WERI-Rb-1 (cell line): ENCODE measurements around the gene SSB.

ENCODE experiments used
- DNase-seq: peaks from one replicate; pipeline ENCODE4 v3.0.0-alpha.2; 2020
- H3K27ac ChIP-seq: fragments of 250-450 bp; sonication (Bioruptor Pico); 2 replicates; pipeline ENCODE4 v1.5.1; 2020; ENCODE audit warnings: mild to moderate bottlenecking, moderate library complexity
- H3K27me3 ChIP-seq: fragments of 250-450 bp; sonication (Bioruptor Pico); 2 replicates; pipeline ENCODE4 v1.5.1; 2021; ENCODE audit warnings: mild to moderate bottlenecking, low read depth, moderate library complexity; ENCODE audit not compliant: insufficient read depth, severe bottlenecking
- H3K36me3 ChIP-seq: fragments of 250-450 bp; sonication (Bioruptor Pico); 2 replicates; pipeline ENCODE4 v1.5.1; 2020; ENCODE audit warnings: mild to moderate bottlenecking, moderate library complexity
- H3K4me3 ChIP-seq: 2 replicates; pipeline ENCODE4 v1.5.1; 2011; ENCODE audit warnings: low read depth, mild to moderate bottlenecking, control low read depth, low read length
- H3K9me3 ChIP-seq: fragments of 250-450 bp; sonication (Bioruptor Pico); 2 replicates; pipeline ENCODE4 v1.5.1; 2021; ENCODE audit warnings: mild to moderate bottlenecking, moderate library complexity; ENCODE audit not compliant: severe bottlenecking
- CTCF ChIP-seq: IDR thresholded peaks from 2 replicates; pipeline ENCODE4 v1.5.1; 2011; ENCODE audit warnings: low read depth, mild to moderate bottlenecking, control low read depth, inconsistent platforms, low read length

SSB gene

GRCh38 chr2:169775354-169775753, 23.3 kb upstream of the SSB start:
- no peak for DNase-seq
- TF ChIP-seq CTCF = no peak
- Histone ChIP-seq H3K4me3 (no peak overlapping the region), H3K27ac (no peak overlapping the region), H3K27me3 (no peaks in the 10 kb centered on the region), H3K36me3 (no peaks in the 10 kb centered on the region), H3K9me3 (no peaks in the 10 kb centered on the region)

GRCh38 chr2:169775765-169776164, 22.9 kb upstream of the SSB start:
- Histone ChIP-seq H3K27me3 (no peaks in the 10 kb centered on the region), H3K4me3 (no peak overlapping the region), H3K9me3 (no peaks in the 10 kb centered on the region), H3K36me3 (no peaks in the 10 kb centered on the region), H3K27ac (no peak overlapping the region)
- TF ChIP-seq CTCF = no peak
- DNase-seq = no peak

- no peak for TF ChIP-seq CTCF
- DNase-seq = no peak
- no peaks in the 10 kb centered on the region for H3K27me3 ChIP-seq
- no peak overlapping the region for H3K27ac ChIP-seq
- no peaks in the 10 kb centered on the region for H3K36me3 ChIP-seq
- H3K4me3 ChIP-seq = no peak overlapping the region
- no peaks in the 10 kb centered on the region for H3K9me3 ChIP-seq
Measured at GRCh38 chr2:169776252-169776761, 22.4 kb upstream of the SSB start.

- H3K27ac ChIP-seq = no peak overlapping the region
- H3K36me3 ChIP-seq = no peaks in the 10 kb centered on the region
- no peaks in the 10 kb centered on the region for H3K9me3 ChIP-seq
- H3K4me3 ChIP-seq = no peak overlapping the region
- no peak for DNase-seq
- no peak for TF ChIP-seq CTCF
- H3K27me3 ChIP-seq = no peaks in the 10 kb centered on the region
Measured at GRCh38 chr2:169778446-169778845, 20.2 kb upstream of the SSB start.

GRCh38 chr2:169781249-169782013, 17.2 kb upstream of the SSB start:
- H3K27me3 ChIP-seq = no peaks in the 10 kb centered on the region
- TF ChIP-seq CTCF = no peak
- no peaks in the 10 kb centered on the region for H3K9me3 ChIP-seq
- DNase-seq = no peak
- no peak overlapping the region for H3K4me3 ChIP-seq
- H3K36me3 ChIP-seq = no peaks in the 10 kb centered on the region
- no peak overlapping the region for H3K27ac ChIP-seq

- Histone ChIP-seq H3K9me3 (no peaks in the 10 kb centered on the region), H3K36me3 (no peaks in the 10 kb centered on the region), H3K27ac (no peak overlapping the region), H3K27me3 (no peaks in the 10 kb centered on the region), H3K4me3 (no peak overlapping the region)
- DNase-seq = no peak
- TF ChIP-seq CTCF = 0 out of 2 replicates have a peak, but pooled peaks have one; percentile 10
Measured at GRCh38 chr2:169782513-169782912, 16.2 kb upstream of the SSB start.
